VCaP (cell line): ENCODE results near the gene PLPP6.
A peak's percentile ranks its signal among the peaks of the same experiment; 100 is the strongest.
"Not testable (repeated sequence)": the region's sequence is repeated elsewhere in the genome, so short reads cannot be mapped to it uniquely, and the experiment has no call there.

ENCODE experiments used
- H3K27ac ChIP-seq: fragments of 450-650 bp; 2 replicates; pipeline ENCODE4 v1.5.1; 2017
- TF ChIP-seq, protein P1 (sequence below): fragments of 450-650 bp; conservative IDR thresholded peaks from 2 replicates; pipeline ENCODE4 v1.5.1; 2017; ENCODE audit warnings: mild to moderate bottlenecking, moderate library complexity

PLPP6 gene

GRCh38 chr9:4654084-4654483 lies 8.0 kb upstream of the PLPP6 start:
- TF ChIP-seq, protein P1, sequence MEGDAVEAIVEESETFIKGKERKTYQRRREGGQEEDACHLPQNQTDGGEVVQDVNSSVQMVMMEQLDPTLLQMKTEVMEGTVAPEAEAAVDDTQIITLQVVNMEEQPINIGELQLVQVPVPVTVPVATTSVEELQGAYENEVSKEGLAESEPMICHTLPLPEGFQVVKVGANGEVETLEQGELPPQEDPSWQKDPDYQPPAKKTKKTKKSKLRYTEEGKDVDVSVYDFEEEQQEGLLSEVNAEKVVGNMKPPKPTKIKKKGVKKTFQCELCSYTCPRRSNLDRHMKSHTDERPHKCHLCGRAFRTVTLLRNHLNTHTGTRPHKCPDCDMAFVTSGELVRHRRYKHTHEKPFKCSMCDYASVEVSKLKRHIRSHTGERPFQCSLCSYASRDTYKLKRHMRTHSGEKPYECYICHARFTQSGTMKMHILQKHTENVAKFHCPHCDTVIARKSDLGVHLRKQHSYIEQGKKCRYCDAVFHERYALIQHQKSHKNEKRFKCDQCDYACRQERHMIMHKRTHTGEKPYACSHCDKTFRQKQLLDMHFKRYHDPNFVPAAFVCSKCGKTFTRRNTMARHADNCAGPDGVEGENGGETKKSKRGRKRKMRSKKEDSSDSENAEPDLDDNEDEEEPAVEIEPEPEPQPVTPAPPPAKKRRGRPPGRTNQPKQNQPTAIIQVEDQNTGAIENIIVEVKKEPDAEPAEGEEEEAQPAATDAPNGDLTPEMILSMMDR: no peak
- no peak overlapping the region for H3K27ac ChIP-seq

DNA sequence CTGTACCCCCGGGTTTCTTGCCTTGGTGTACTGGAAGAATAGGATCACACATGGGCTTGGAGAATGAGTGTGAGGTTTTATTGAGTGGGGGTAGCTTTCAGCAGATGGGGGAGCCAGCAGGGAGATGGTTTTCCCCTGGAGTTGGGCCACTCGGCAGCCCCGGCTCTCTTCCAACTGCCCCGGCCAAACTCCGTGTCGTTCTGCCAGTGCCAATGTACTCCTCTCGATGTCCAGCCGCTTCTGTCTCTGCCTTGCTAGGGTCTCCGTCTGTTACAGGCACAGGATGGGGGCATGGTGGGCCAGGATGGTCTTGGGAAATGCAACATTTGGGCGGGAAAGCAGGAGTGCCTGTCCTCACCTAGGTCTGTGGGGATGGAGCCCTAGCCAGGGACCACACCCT lies 7.6 kb upstream of the PLPP6 start:
- H3K27ac ChIP-seq: no peak overlapping the region
- TF ChIP-seq, protein P1: no peak

GRCh38 chr9:4656196-4656595 lies 5.9 kb upstream of the PLPP6 start:
- not testable (repeated sequence) for H3K27ac ChIP-seq

- TF ChIP-seq, protein P1: no peak
- H3K27ac ChIP-seq: peak overlapping the region; percentile 78
Measured at GRCh38 chr9:4656621-4657020, 5.5 kb upstream of the PLPP6 start.

DNA sequence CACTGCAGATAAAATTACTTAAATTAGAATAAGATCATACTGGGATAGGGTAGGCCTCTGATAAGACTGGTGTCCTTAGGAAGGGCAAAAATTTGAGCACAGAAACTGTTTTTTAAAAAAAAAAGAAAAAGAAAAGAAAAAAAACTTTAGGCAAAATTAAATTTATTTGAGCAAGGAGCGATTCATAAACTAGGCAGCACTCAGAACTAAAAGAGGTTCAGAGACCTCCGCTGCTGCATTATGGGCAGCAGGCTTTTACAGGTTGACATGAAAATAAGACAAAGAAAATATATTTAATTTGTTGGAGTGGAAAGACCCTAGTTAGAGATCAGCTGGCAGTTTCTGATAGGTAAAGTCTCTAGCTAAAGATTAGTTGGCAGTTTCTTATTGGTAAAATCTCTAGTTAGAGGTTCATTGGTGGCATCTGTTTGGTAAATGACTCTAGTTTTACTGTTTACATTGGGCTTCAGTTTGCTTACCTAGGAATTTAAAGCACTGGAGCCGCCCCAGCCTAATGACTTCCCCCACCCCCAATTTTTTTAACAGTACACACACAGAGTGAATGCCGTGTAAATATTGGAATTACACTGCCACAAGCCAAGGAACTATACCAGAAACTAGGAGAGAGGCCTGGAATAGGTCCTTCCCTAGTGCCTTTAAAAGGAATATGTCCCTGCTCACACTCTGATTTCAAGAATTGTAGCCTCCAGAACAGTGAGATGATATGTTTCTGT lies 4.5 kb upstream of the PLPP6 start:
- TF ChIP-seq, protein P1: no peak
- peak overlapping the region; percentile 78 for H3K27ac ChIP-seq

- not testable (repeated sequence) for H3K27ac ChIP-seq
Measured at GRCh38 chr9:4660665-4661064, 1.4 kb upstream of the PLPP6 start.

- H3K27ac ChIP-seq: peak overlapping the region; percentile 95
Measured at GRCh38 chr9:4661165-4661564, 929 bp upstream of the PLPP6 start.

GRCh38 chr9:4661611-4662010 lies 483 bp upstream of the PLPP6 start:
- TF ChIP-seq, protein P1: no peak
- H3K27ac ChIP-seq: peak overlapping the region; percentile 95

More at GRCh38 chr9:4661165-4661564, 929 bp upstream of the PLPP6 start:
- TF ChIP-seq, protein P1: no peak
